ENCODE measurements around the gene WIPF3. TPM values are rescaled to one million over a fixed set of nuclear protein-coding genes. Genes with fewer than 3 reads are reported as not detected.

The WIPF3 gene
- total RNA-seq, 1 donor from 2014 or later, result not detected

DNA sequence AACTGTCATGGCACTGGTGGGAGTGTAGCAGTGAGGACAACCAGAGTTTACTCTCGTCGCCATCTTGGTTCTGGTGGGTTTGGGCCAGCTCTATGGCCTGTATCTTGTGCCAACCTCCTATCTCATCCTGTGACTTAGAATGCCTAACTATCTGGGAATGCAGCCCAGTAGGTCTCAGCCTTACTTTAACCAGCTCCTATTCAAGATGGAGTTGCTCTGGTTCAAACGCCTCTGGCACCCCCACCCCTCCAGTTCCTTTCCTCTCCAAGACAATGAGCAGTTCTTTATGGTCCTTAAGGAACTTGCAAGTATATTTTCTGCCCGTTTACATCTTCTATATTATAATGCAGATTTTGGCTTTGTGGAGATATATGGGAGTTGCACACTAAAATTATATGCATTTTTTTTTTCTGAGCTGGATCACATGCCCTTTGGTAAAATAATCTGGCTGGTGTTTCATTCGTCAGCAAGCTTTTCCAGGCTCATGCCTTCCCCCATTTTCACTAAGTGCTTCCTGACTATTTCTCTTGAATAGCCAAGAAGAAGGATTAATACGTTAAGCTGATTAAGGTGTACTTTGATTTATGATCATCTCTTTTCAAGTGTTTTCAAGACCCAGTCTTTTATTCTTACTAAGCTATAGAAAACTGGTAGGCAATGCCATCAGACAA is 11.2 kb upstream of the WIPF3 start:
- TF ChIP-seq CTCF (IDR thresholded peaks at IDR 0.05), result no peak
- H3K4me1 Mint-ChIP-seq (ENCODE audit: unreplicated experiment), result no peaks in the 10 kb centered on the region
- no peaks in the 10 kb centered on the region for H3K9me3 Mint-ChIP-seq (ENCODE audit: unreplicated experiment)
- no peak for DNase-seq (ENCODE audit: extremely low spot score, unreplicated experiment)
- peaks cover 54% of the 10 kb centered on the region for H3K27me3 Mint-ChIP-seq (ENCODE audit: unreplicated experiment)
- no peak overlapping the region for H3K27ac Mint-ChIP-seq (ENCODE audit: unreplicated experiment)
- H3K36me3 Mint-ChIP-seq (ENCODE audit: unreplicated experiment), result no peaks in the 10 kb centered on the region
- no peak overlapping the region for H3K4me3 Mint-ChIP-seq (ENCODE audit: unreplicated experiment)

GRCh38 chr7:29795696-29796580 is 10.4 kb upstream of the WIPF3 start:
- Mint-ChIP-seq H3K27me3 (ENCODE audit: unreplicated experiment) (peaks cover 60% of the 10 kb centered on the region), H3K4me1 (ENCODE audit: unreplicated experiment) (no peaks in the 10 kb centered on the region), H3K27ac (ENCODE audit: unreplicated experiment) (no peak overlapping the region), H3K9me3 (ENCODE audit: unreplicated experiment) (no peaks in the 10 kb centered on the region), H3K36me3 (ENCODE audit: unreplicated experiment) (no peaks in the 10 kb centered on the region), H3K4me3 (ENCODE audit: unreplicated experiment) (no peak overlapping the region)
- no peak for DNase-seq (ENCODE audit: extremely low spot score, unreplicated experiment)
- TF ChIP-seq CTCF (IDR thresholded peaks at IDR 0.05), result no peak

DNA sequence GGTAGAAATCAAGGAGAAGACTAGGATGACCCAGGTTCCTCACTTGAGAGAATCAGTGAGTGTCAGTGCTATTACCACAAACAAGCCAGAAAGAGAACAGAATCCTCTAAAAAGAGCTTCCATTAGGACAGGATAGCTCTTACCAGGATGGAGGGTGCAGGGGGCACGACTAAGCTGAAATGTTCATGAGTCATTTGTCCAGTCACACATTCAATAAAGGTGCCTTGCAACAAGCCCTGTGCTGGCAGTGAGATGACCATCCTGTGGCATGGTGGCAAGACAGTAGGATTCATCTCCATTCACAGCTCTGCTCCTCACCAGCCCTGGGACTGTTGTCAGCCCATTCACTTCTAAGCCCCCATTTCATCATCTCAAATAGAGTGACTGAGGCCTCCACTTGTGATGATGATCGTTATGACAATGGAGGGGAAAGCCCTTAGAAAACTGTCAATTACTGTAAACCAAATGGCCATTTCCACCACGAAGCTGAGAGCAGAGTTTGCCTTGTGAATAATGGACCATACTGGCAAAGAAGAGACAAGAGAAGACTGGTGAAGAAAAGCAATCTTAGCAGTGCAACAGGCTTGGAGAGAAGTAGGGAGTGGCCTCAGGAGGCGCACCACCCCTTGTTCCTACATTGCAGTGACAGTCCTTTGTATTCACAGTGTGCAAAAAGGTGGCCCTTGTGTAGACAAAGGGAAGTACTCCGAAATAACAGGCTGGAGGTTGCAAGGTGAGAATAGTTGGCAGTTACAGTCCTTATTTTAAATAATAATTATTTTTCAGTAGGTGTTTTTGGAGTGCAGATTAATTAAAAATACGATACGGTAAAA is 9.0 kb upstream of the WIPF3 start:
- no peaks in the 10 kb centered on the region for H3K36me3 Mint-ChIP-seq (ENCODE audit: unreplicated experiment)
- H3K4me3 Mint-ChIP-seq (ENCODE audit: unreplicated experiment), result no peak overlapping the region
- TF ChIP-seq CTCF (IDR thresholded peaks at IDR 0.05), result no peak
- H3K27me3 Mint-ChIP-seq (ENCODE audit: unreplicated experiment), result peaks cover 74% of the 10 kb centered on the region
- no peaks in the 10 kb centered on the region for H3K9me3 Mint-ChIP-seq (ENCODE audit: unreplicated experiment)
- no peaks in the 10 kb centered on the region for H3K4me1 Mint-ChIP-seq (ENCODE audit: unreplicated experiment)
- DNase-seq (ENCODE audit: extremely low spot score, unreplicated experiment), result no peak
- no peak overlapping the region for H3K27ac Mint-ChIP-seq (ENCODE audit: unreplicated experiment)

DNA sequence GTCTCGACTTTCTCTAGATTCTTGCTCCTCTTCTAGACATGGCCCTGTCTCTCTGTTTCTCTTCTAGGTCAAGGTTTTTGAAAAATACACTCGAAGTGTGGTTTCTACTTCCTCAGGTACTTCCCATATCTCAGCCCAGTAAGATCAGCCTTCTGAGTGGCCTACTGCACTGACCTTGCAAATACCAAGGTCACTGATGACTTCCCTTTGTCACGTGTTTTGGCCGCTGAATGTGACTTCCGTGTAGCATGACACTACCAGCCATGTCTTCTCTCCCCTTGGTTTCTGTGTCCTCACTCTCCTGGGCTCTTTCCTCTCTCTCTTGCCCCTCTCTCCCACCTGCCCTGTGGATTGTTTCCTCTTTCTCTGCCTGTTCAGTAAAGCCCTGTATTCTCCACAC is 7.9 kb upstream of the WIPF3 start:
- no peaks in the 10 kb centered on the region for H3K9me3 Mint-ChIP-seq (ENCODE audit: unreplicated experiment)
- H3K4me1 Mint-ChIP-seq (ENCODE audit: unreplicated experiment), result no peaks in the 10 kb centered on the region
- no peak for DNase-seq (ENCODE audit: extremely low spot score, unreplicated experiment)
- no peak for TF ChIP-seq CTCF (IDR thresholded peaks at IDR 0.05)
- no peak overlapping the region for H3K4me3 Mint-ChIP-seq (ENCODE audit: unreplicated experiment)
- H3K27ac Mint-ChIP-seq (ENCODE audit: unreplicated experiment), result no peak overlapping the region
- no peaks in the 10 kb centered on the region for H3K36me3 Mint-ChIP-seq (ENCODE audit: unreplicated experiment)
- H3K27me3 Mint-ChIP-seq (ENCODE audit: unreplicated experiment), result peaks cover 80% of the 10 kb centered on the region
